Fibroblast of lung (primary cell): Measurements from ENCODE around the gene WASHC4. TPM values are rescaled to one million over a fixed set of nuclear protein-coding genes. Genes with fewer than 3 reads are reported as not detected.

ENCODE experiments used
- DNase-seq, 2 donors: peaks; one replicate each; pipeline versions ENCODE4 v3.0.0 to v3.0.0-alpha.2; 2010; ENCODE audit warnings: low read depth in 2 of 2
- H2AFZ ChIP-seq: 2 replicates; pipeline ENCODE4 v1.5.1; 2012; ENCODE audit warnings: low read length, control low read depth, inconsistent platforms
- H3K27ac ChIP-seq: 2 replicates; pipeline ENCODE4 v1.5.1; 2011; ENCODE audit warnings: low read length, control low read depth; ENCODE audit not compliant: insufficient read depth
- H3K27me3 ChIP-seq: 2 replicates; pipeline ENCODE4 v1.5.1; 2011; ENCODE audit warnings: mild to moderate bottlenecking, low read length; ENCODE audit not compliant: control insufficient read depth, insufficient read depth
- H3K36me3 ChIP-seq: 2 replicates; pipeline ENCODE4 v1.5.1; 2011; ENCODE audit warnings: low read length; ENCODE audit not compliant: control insufficient read depth, insufficient read depth
- H3K4me1 ChIP-seq: 2 replicates; pipeline ENCODE4 v1.5.1; 2011; ENCODE audit warnings: low read length; ENCODE audit not compliant: control insufficient read depth, insufficient read depth; ENCODE audit errors: extremely low read depth
- H3K4me2 ChIP-seq: 2 replicates; pipeline ENCODE4 v1.5.1; 2011; ENCODE audit warnings: low read length, control low read depth; ENCODE audit not compliant: insufficient read depth; ENCODE audit errors: extremely low read depth
- H3K4me3 ChIP-seq, 4 experiments: fragments of 200-600 bp in 1 of 4; sonication (generic) in 1 of 4; replicated peaks in 1 of 4; 2 replicates each; pipeline ENCODE4 v1.5.1; 2011 to 2016; ENCODE audit warnings: low read length in 4 of 4, low read depth in 3 of 4, mild to moderate bottlenecking in 3 of 4, control low read depth in 2 of 4, inconsistent platforms in 1 of 4, mixed read lengths in 1 of 4; ENCODE audit not compliant: insufficient read depth in 1 of 4; ENCODE audit errors: control extremely low read depth in 1 of 4
- H3K79me2 ChIP-seq: 2 replicates; pipeline ENCODE4 v1.5.1; 2012; ENCODE audit warnings: mild to moderate bottlenecking, low read length, inconsistent platforms; ENCODE audit not compliant: control insufficient read depth, insufficient read depth
- H3K9ac ChIP-seq: 2 replicates; pipeline ENCODE4 v1.5.1; 2011; ENCODE audit warnings: mild to moderate bottlenecking, low read length, control low read depth; ENCODE audit not compliant: insufficient read depth
- H3K9me3 ChIP-seq: 2 replicates; pipeline ENCODE4 v1.5.1; 2012; ENCODE audit warnings: low read depth, low read length; ENCODE audit not compliant: control insufficient read depth, insufficient read depth
- H4K20me1 ChIP-seq: 2 replicates; pipeline ENCODE4 v1.5.1; 2011; ENCODE audit warnings: low read length; ENCODE audit not compliant: control insufficient read depth, insufficient read depth; ENCODE audit errors: extremely low read depth
- CTCF ChIP-seq, 2 donors: IDR thresholded peaks in 1 of 2; conservative IDR thresholded peaks in 1 of 2; 1 replicate in 1 of 2; 2 replicates in 1 of 2; pipeline ENCODE4 v1.5.1; 2011 to 2012; ENCODE audit warnings: low read length in 2 of 2, control low read depth in 1 of 2, inconsistent platforms in 1 of 2, low read depth in 1 of 2, mild to moderate bottlenecking in 1 of 2
- EZH2 ChIP-seq: IDR thresholded peaks from 2 replicates; pipeline ENCODE4 v1.5.1; 2012; ENCODE audit warnings: low read length, control low read depth, mild to moderate bottlenecking; ENCODE audit errors: missing control alignments
- polyA plus RNA-seq, 2 donors: library from polyadenylated mRNA; depleted of rRNA in 1 of 2; stranded (reverse) in 1 of 2; unstranded in 1 of 2; fragments of >200 nt; gene quantifications; 2 replicates each; pipeline ENCODE4 v1.2.1, GENCODE V29; 2011 to 2012; ENCODE audit warnings: missing spikeins in 1 of 2
- total RNA-seq: library from RNA; depleted of rRNA; stranded (reverse); fragments of >200 nt; gene quantifications from 2 replicates; pipeline ENCODE4 v1.2.1, GENCODE V29; 2014

Gene WASHC4
- total and polyA plus RNA-seq, 2 donors (not counting 1 experiment from before 2014, with no cell fraction given), result 56.5 to 98.3 TPM

GRCh38 chr12:105214148-105214547 is 106.6 kb downstream of the WASHC4 start:
- no peaks in the 10 kb centered on the region for H3K27me3 ChIP-seq
- H3K79me2 ChIP-seq, result peaks cover 5% of the 10 kb centered on the region
- no peak overlapping the region for H2AFZ ChIP-seq
- peak in 1 of 2 donors; percentile 40 for DNase-seq
- H3K4me2 ChIP-seq, result no peak overlapping the region
- peaks cover 12% of the 10 kb centered on the region for H3K36me3 ChIP-seq
- H3K9ac ChIP-seq, result no peak overlapping the region
- H3K27ac ChIP-seq, result no peak overlapping the region
- peaks cover 6% of the 10 kb centered on the region for H3K4me1 ChIP-seq
- TF ChIP-seq EZH2 (no peak), CTCF (conservative IDR thresholded peaks at IDR 0.05 in 1 of 2, IDR thresholded peaks at IDR 0.05 in 1 of 2; ENCODE audit: low read depth in 1 of 2, low read length in 2 of 2) (no peak)
- H3K4me3 ChIP-seq, result no peak overlapping the region
- no peaks in the 10 kb centered on the region for H3K9me3 ChIP-seq
- H4K20me1 ChIP-seq, result no peaks in the 10 kb centered on the region

GRCh38 chr12:105214670-105215375 is 107.3 kb downstream of the WASHC4 start:
- H3K36me3 ChIP-seq, result peaks cover 12% of the 10 kb centered on the region
- DNase-seq, result no peak
- H3K4me3 ChIP-seq, result no peak overlapping the region
- H3K27me3 ChIP-seq, result no peaks in the 10 kb centered on the region
- H2AFZ ChIP-seq, result no peak overlapping the region
- H3K27ac ChIP-seq, result peak overlapping the region; percentile 1
- H3K4me2 ChIP-seq, result no peak overlapping the region
- no peaks in the 10 kb centered on the region for H4K20me1 ChIP-seq
- H3K4me1 ChIP-seq, result peaks cover 6% of the 10 kb centered on the region
- H3K79me2 ChIP-seq, result peaks cover 5% of the 10 kb centered on the region
- no peak overlapping the region for H3K9ac ChIP-seq
- TF ChIP-seq EZH2 (no peak), CTCF (conservative IDR thresholded peaks at IDR 0.05 in 1 of 2, IDR thresholded peaks at IDR 0.05 in 1 of 2; ENCODE audit: low read depth in 1 of 2, low read length in 2 of 2) (no peak)
- no peaks in the 10 kb centered on the region for H3K9me3 ChIP-seq

- H3K79me2 ChIP-seq, result peaks cover 25% of the 10 kb centered on the region
- H3K27ac ChIP-seq, result no peak overlapping the region
- H3K9ac ChIP-seq, result no peak overlapping the region
- no peak overlapping the region for H2AFZ ChIP-seq
- no peak overlapping the region for H3K4me2 ChIP-seq
- no peaks in the 10 kb centered on the region for H4K20me1 ChIP-seq
- H3K9me3 ChIP-seq, result no peaks in the 10 kb centered on the region
- TF ChIP-seq EZH2 (no peak), CTCF (conservative IDR thresholded peaks at IDR 0.05 in 1 of 2, IDR thresholded peaks at IDR 0.05 in 1 of 2; ENCODE audit: low read depth in 1 of 2, low read length in 2 of 2) (no peak)
- no peak for DNase-seq
- H3K4me1 ChIP-seq, result peaks cover 6% of the 10 kb centered on the region
- no peak overlapping the region for H3K4me3 ChIP-seq
- H3K36me3 ChIP-seq, result peaks cover 9% of the 10 kb centered on the region
- H3K27me3 ChIP-seq, result no peaks in the 10 kb centered on the region
These were observed 110.9 kb downstream of the WASHC4 start for GRCh38 chr12:105218434-105218833.

Other genes with a start within 250 kb of the WASHC4 start
- gene SLC41A2, start 149.4 kb upstream of the WASHC4 start, total RNA-seq, result 20.8 and 22.8 TPM in 2 replicates
- 8.5 and 12.3 TPM in 2 replicates for gene SLC41A2, start 149.4 kb upstream of the WASHC4 start, polyA plus RNA-seq
- gene NOPCHAP1, start 121.4 kb upstream of the WASHC4 start, total RNA-seq, result 6.4 and 12.2 TPM in 2 replicates
- gene NOPCHAP1, start 121.4 kb upstream of the WASHC4 start, polyA plus RNA-seq, result 4.2 and 7.1 TPM in 2 replicates
- gene ALDH1L2, start 23.3 kb upstream of the WASHC4 start, total RNA-seq, result 35.7 and 59.1 TPM in 2 replicates
- gene ALDH1L2, start 23.3 kb upstream of the WASHC4 start, polyA plus RNA-seq, result 37.8 and 88.2 TPM in 2 replicates
- gene APPL2, start 128.4 kb downstream of the WASHC4 start, total RNA-seq, result 43.9 and 53.8 TPM in 2 replicates
- gene APPL2, start 128.4 kb downstream of the WASHC4 start, polyA plus RNA-seq, result 68.0 and 74.3 TPM in 2 replicates
- 40.6 and 133 TPM in 2 replicates for gene C12orf75, start 223.0 kb downstream of the WASHC4 start, total RNA-seq
- gene C12orf75, start 223.0 kb downstream of the WASHC4 start, polyA plus RNA-seq, result 298 and 336 TPM in 2 replicates